Glomerular visceral epithelial cell (primary cell): ENCODE measurements around the gene PPARD.
"Not testable (repeated sequence)": the region's sequence is repeated elsewhere in the genome, so short reads cannot be mapped to it uniquely, and the experiment has no call there.

ENCODE experiments used
- DNase-seq: peaks from one replicate; pipeline ENCODE4 v3.0.0-alpha.2; 2016; ENCODE audit errors: extremely low spot score

The PPARD gene

GRCh38 chr6:35406711-35407485 is 64.5 kb downstream of the PPARD start:
- DNase-seq, result no peak

- DNase-seq, result no peak
Measured at GRCh38 chr6:35409245-35409644, 66.9 kb downstream of the PPARD start.

DNA sequence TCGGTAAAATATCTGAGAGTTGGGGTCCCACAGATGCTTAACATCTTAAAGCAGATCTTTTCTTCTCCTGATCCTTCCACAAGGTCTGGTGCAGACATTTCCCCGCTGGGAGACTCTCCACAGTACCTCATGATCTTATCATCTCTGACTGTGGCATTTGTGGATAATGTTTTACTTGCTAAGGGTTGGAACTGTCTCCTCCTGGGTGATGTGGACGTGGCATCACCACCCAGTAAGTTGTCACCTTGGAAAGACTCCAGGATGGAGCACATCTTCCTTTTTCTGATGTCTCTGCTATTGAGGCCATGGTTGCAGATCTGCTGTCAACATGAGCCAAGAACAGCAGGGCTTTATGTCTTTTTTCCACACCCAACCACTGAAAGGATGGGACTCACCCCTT is 67.8 kb downstream of the PPARD start:
- DNase-seq, result no peak

- DNase-seq, result no peak
Measured at GRCh38 chr6:35411066-35411465, 68.7 kb downstream of the PPARD start.

GRCh38 chr6:35412102-35412501 is 69.7 kb downstream of the PPARD start:
- no peak for DNase-seq

DNA sequence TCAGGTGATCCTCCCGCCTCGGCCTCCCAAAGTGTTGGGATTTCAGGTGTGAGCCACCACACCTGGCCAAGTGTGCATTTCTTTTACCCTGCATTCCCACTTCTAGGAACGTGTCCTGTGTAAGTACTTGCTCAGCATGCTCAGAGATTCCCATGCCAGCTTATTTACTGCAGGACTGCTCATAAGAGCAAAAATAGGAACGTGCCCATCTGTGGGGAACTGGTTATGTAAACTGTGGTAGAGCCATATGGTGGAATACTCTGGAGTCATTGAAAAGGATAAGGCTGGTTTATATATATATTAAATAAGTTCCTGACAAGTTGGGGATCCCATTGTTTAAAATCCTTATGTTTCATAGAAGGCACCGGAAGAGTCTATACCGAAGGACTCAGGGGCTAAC is 71.6 kb downstream of the PPARD start:
- no peak for DNase-seq

- DNase-seq, result peak; percentile 67
Measured at GRCh38 chr6:35415065-35415891, 72.9 kb downstream of the PPARD start.

DNA sequence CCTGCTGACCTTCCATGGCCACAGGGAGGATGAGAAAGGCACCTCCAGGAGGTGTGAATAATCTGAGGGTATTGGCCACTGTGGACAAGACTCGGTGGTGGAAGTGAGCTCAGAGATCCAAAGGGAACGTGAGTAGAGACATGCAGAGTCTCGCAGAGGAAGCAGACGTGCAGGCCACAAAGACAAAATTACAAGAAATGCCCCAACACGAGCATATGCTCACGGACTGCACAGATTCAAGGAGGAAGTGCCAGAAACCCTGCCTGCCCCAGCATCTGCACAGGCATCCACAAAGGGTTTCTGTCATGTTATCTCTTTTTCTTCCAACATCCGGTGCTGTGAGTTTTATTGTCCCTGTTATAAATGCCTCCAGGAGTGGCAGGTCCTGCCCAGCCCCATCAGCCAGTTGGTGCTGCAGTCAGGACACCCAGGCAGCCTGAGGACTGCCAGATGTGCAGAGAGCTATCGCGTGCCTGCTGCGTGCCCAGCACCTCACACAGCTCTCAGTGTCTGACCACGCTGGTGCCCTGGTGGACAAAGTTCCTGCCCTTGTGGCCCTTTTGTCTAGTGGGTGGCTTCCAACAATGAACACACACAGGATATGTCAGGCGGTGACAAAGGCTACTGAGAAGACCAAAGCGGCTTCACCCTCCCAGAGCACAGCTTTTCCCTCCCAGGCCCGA is 75.8 kb downstream of the PPARD start:
- DNase-seq, result no peak

- no peak for DNase-seq
Measured at GRCh38 chr6:35419417-35419816, 77.1 kb downstream of the PPARD start.

DNA sequence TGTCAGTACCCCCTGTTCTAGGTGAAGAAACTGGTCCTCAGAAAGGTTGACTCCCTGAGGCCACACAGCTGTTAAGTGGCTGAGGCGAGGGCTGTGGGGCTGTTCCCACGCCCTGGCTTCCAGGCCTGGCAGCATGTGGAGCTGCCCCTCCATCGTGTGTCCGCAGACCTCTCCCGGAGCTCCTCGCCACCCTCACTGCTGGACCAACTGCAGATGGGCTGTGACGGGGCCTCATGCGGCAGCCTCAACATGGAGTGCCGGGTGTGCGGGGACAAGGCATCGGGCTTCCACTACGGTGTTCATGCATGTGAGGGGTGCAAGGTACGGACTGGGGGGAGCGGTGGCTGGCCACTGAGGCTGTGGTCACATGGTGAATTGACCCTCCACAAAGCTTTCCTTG is 77.6 kb downstream of the PPARD start:
- no peak for DNase-seq

- DNase-seq, result peak; percentile 68
Measured at GRCh38 chr6:35425284-35425683, 82.9 kb downstream of the PPARD start.

DNA sequence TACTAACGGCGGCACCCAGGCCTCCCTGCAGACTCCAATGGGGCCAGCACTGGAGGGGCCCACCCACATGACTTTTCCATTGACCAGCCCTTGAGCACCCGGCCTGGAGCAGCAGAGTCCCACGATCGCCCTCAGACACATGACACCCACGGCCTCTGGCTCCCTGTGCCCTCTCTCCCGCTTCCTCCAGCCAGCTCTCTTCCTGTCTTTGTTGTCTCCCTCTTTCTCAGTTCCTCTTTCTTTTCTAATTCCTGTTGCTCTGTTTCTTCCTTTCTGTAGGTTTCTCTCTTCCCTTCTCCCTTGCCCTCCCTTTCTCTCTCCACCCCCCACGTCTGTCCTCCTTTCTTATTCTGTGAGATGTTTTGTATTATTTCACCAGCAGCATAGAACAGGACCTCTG is 83.7 kb downstream of the PPARD start:
- DNase-seq, result no peak

DNA sequence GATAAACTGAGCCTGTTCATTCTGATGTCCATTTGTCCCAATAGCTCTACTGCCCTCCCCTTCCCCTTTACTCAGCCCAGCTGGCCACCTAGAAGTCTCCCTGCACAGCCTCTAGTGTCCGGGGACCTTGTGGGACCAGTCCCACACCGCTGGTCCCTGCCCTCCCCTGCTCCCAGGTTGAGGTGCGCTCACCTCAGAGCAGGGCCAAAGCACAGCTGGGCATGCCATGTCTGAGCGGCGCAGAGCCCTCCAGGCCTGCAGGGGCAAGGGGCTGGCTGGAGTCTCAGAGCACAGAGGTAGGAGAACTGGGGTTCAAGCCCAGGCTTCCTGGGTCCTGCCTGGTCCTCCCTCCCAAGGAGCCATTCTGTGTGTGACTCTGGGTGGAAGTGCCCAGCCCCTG is 85.1 kb downstream of the PPARD start:
- DNase-seq, result no peak

DNA sequence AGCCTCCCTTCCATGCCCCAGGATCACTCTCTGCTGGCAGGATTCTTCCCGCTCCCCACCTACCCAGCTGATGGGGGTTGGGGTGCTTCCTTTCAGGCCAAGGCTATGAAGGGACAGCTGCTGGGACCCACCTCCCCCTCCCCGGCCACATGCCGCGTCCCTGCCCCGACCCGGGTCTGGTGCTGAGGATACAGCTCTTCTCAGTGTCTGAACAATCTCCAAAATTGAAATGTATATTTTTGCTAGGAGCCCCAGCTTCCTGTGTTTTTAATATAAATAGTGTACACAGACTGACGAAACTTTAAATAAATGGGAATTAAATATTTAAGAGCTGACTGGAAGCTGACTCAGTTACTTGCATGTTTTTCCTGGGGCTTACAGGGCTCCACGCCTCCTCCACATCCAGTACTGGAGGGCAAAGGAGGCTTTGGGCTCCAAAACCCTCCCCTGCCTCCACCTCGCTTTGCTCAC is 85.5 kb downstream of the PPARD start:
- DNase-seq, result no peak

- DNase-seq, result no peak
Measured at GRCh38 chr6:35428421-35429149, 86.2 kb downstream of the PPARD start.

- no peak for DNase-seq
Measured at GRCh38 chr6:35429463-35429862, 87.1 kb downstream of the PPARD start.

DNA sequence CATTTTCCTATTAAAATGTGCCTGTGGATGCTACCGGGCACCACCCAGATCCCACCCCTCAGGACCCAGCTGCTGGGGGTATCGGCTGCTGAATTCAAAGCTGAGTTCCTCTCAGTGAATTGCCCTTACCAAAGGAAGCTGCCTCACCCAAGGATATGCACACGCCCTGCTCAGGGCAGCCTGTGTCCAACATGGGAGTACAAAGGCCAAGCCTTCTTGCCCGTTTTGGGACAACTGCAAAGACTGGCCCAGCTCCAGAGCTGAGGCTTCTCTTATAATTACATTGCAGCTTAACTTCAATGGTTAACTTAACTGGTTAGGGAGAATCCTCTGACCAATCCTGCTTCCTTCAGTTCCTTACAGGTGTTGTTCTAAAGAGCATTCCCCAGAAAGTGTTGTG is 89.9 kb downstream of the PPARD start:
- DNase-seq, result no peak

GRCh38 chr6:35432702-35433101 is 90.3 kb downstream of the PPARD start:
- not testable (repeated sequence) for DNase-seq

DNA sequence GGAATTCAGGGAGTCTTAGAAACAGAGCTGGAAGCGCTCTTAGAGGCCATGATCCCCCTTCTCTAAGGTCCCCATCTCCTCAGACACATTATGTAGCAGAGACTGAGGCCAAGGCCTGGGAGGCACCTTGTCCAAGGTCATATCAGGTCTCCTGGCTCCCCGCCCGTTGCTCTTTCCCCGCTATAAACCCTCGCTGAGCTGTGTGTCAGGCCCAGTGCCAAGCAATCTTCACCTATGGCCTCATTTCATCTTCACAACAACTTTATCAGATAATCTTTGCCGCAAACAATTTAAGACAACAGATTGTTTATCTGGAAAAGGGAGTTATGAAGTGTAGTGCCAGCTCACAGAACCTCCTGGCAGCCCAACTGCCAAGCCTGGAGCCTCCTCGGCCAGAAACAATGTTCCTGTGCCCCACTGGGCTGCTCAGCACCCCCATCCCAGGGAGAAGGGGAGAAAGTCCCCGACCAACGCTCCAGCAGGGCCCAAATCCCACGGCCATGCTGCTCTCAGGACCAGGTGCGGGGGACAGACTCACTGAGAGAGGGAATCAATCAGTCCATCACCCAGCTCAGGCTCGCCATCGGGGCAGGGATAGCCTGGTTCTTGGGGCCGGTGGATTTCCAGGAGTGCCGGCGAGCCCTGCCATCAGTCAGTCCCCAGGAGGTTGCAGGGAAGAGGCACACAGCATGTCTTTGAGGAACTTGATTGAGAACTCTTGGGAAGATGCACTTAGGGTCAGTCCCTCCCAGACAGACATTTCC is 92.9 kb downstream of the PPARD start:
- no peak for DNase-seq

DNA sequence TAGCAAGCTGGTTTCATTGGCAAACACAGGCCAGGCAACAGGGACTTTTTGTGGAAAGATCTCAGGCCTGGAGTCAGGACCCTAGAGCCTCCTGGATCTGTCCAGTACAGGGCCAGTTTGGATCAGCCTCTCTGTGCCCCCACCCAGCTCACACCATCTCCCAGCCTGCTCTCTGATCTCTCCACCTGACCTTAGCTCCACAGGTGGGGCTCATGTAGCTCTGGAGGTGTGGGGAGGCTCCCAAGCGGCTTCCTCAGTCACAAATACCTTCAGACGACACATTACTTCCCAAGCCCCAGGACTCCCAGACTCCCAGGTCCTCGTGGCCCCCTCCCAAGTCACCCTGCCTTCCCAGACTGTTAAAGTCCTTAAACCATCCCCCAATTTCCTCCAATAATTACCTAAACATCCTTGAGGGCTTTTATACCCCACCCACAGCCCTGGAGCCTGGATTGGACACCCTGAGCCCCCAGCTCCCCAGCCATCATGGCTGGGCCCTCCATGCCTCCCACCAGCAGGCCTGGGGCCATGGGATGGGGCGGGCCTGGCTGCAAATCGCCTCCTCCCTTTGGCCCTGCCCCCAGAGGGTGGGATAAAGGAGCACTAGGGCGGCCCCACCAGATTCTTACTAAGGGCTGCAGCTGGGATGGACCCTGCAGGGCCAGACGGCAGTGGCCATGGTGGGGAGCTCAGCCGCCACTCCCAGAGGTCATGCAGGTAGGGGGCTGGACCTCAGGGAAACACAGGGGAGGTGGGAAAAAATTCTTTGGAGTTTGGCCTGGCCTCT is 93.9 kb downstream of the PPARD start:
- no peak for DNase-seq
